IMR-90 (cell line): ENCODE measurements around the gene GPR139. TPM values are rescaled to one million over a fixed set of nuclear protein-coding genes. Genes with fewer than 3 reads are reported as not detected.

Experiments
- ATAC-seq: fragments of 200-7000 bp; cut with Tn5 transposase; 2 replicates; pipeline ENCODE4 v1.9.1; 2020; ENCODE audit warnings: low read depth, mild to moderate bottlenecking, moderate library complexity
- BruUV-seq: library from RNA; stranded (reverse); fragments of 400-500 nt; replicated peaks from 2 replicates; lab custom pipeline; 2021; lab: Mats Ljungman, UMichigan
- CTCF ChIA-PET: fragments of 300-600 bp; formaldehyde crosslinking; extraction: SDS; loops from one replicate; lab custom pipeline; 2021; ENCODE audit warnings: antibody characterized with exemption; lab: Yijun Ruan, JAX
- POLR2A ChIA-PET: fragments of 300-600 bp; sonication (Branson Sonifier 250); formaldehyde crosslinking; loops from one replicate; lab custom pipeline; 2022; ENCODE audit warnings: antibody characterized with exemption; ENCODE audit not compliant: unreplicated experiment; lab: Charles Lee
- DNase-seq: peaks from one replicate; pipeline ENCODE4 v3.0.0; 2013
- H2AFZ ChIP-seq: replicated peaks from 2 replicates; pipeline ENCODE3; 2013; ENCODE audit warnings: low read length, mild to moderate bottlenecking; ENCODE audit not compliant: poor library complexity
- H2AK5ac ChIP-seq: 2 replicates; pipeline ENCODE4 v1.6.1; 2013; ENCODE audit warnings: low read depth, low read length, inconsistent platforms
- H2AK9ac ChIP-seq: replicated peaks from 2 replicates; pipeline ENCODE3; 2013; ENCODE audit warnings: mild to moderate bottlenecking, low read depth, low read length, moderate library complexity; ENCODE audit not compliant: poor library complexity
- H2BK120ac ChIP-seq: 2 replicates; pipeline ENCODE4 v1.6.1; 2013; ENCODE audit warnings: low read depth, low read length, inconsistent platforms
- H2BK15ac ChIP-seq: 3 replicates; pipeline ENCODE4 v1.6.1; 2013; ENCODE audit warnings: low read depth, low read length, inconsistent platforms
- H2BK20ac ChIP-seq: 2 replicates; pipeline ENCODE4 v1.6.1; 2013; ENCODE audit warnings: low read depth, mild to moderate bottlenecking, inconsistent platforms, low read length, moderate library complexity
- H2BK5ac ChIP-seq: 2 replicates; pipeline ENCODE4 v1.6.1; 2013; ENCODE audit warnings: mild to moderate bottlenecking, low read depth, low read length, inconsistent platforms; ENCODE audit not compliant: poor library complexity, severe bottlenecking
- H3K14ac ChIP-seq: replicated peaks from 2 replicates; pipeline ENCODE4 v1.6.1; 2013; ENCODE audit warnings: low read depth, low read length, inconsistent platforms
- H3K18ac ChIP-seq: 2 replicates; pipeline ENCODE4 v1.6.1; 2013; ENCODE audit warnings: low read depth, low read length, control low read depth
- H3K23ac ChIP-seq: 2 replicates; pipeline ENCODE4 v1.6.1; 2013; ENCODE audit warnings: low read depth, low read length, inconsistent platforms
- H3K27ac ChIP-seq: 2 replicates; pipeline ENCODE4 v1.5.1; 2013; ENCODE audit warnings: mild to moderate bottlenecking, control low read depth, low read length; ENCODE audit not compliant: insufficient read depth
- H3K27me3 ChIP-seq: 2 replicates; pipeline ENCODE4 v1.6.1; 2013; ENCODE audit warnings: low read length; ENCODE audit not compliant: control insufficient read depth, insufficient read depth
- H3K36me3 ChIP-seq: 2 replicates; pipeline ENCODE4 v1.6.1; 2013; ENCODE audit warnings: low read length, mixed read lengths; ENCODE audit not compliant: control insufficient read depth, insufficient read depth
- H3K4ac ChIP-seq: 2 replicates; pipeline ENCODE4 v1.6.1; 2013; ENCODE audit warnings: low read depth, low read length, inconsistent platforms
- H3K4me1 ChIP-seq: 2 replicates; pipeline ENCODE4 v1.6.1; 2013; ENCODE audit warnings: low read length, mixed read lengths; ENCODE audit not compliant: control insufficient read depth, insufficient read depth
- H3K4me2 ChIP-seq: 2 replicates; pipeline ENCODE4 v1.6.1; 2013; ENCODE audit warnings: low read depth, mild to moderate bottlenecking, control low read depth, low read length, moderate library complexity
- H3K4me3 ChIP-seq: 2 replicates; pipeline ENCODE4 v1.5.1; 2013; ENCODE audit warnings: low read depth, mild to moderate bottlenecking, control low read depth, low read length, moderate library complexity; ENCODE audit not compliant: insufficient read depth
- H3K56ac ChIP-seq: 2 replicates; pipeline ENCODE4 v1.6.1; 2013; ENCODE audit warnings: low read length, inconsistent platforms; ENCODE audit not compliant: insufficient read depth; ENCODE audit errors: extremely low read depth
- H3K79me1 ChIP-seq, 2 experiments: 2 replicates each; pipeline ENCODE4 v1.6.1; 2013; ENCODE audit warnings: low read length in 2 of 2, inconsistent platforms in 1 of 2, low read depth in 1 of 2
- H3K9ac ChIP-seq: 2 replicates; pipeline ENCODE4 v1.6.1; 2013; ENCODE audit warnings: low read depth, low read length, control low read depth
- H3K9me1 ChIP-seq: 2 replicates; pipeline ENCODE4 v1.6.1; 2013; ENCODE audit warnings: low read length, inconsistent platforms; ENCODE audit not compliant: insufficient read depth
- H3K9me3 ChIP-seq: 2 replicates; pipeline ENCODE4 v1.6.1; 2013; ENCODE audit warnings: low read length; ENCODE audit not compliant: control insufficient read depth, insufficient read depth
- H4K20me1 ChIP-seq: 2 replicates; pipeline ENCODE4 v1.6.1; 2013; ENCODE audit warnings: low read length, inconsistent platforms; ENCODE audit not compliant: insufficient read depth
- H4K5ac ChIP-seq: 2 replicates; pipeline ENCODE4 v1.6.1; 2013; ENCODE audit warnings: mild to moderate bottlenecking, low read depth, low read length, control low read depth
- H4K8ac ChIP-seq, 2 experiments: 2 replicates each; pipeline ENCODE4 v1.6.1; 2013; ENCODE audit warnings: low read depth in 2 of 2, low read length in 2 of 2, control low read depth in 1 of 2, inconsistent platforms in 1 of 2
- H4K91ac ChIP-seq: 2 replicates; pipeline ENCODE4 v1.6.1; 2013; ENCODE audit warnings: low read depth, low read length, inconsistent platforms; ENCODE audit not compliant: insufficient read depth
- BHLHE40 ChIP-seq: fragments of 150-350 bp; IDR thresholded peaks from 2 replicates; pipeline ENCODE4 v1.6.1; 2016; ENCODE audit warnings: mild to moderate bottlenecking, low read depth, low read length
- CEBPB ChIP-seq: IDR thresholded peaks from 2 replicates; pipeline ENCODE4 v1.6.1; 2012; ENCODE audit warnings: low read depth, low read length, improper control_type of control experiment
- CHD1 ChIP-seq: IDR thresholded peaks from 2 replicates; pipeline ENCODE4 v1.6.1; 2012; ENCODE audit warnings: low read depth, low read length, improper control_type of control experiment
- FOS ChIP-seq: fragments of 150-350 bp; IDR thresholded peaks from 2 replicates; pipeline ENCODE4 v1.6.1; 2016; ENCODE audit warnings: low read depth, low read length
- MAFK ChIP-seq: IDR thresholded peaks from 2 replicates; pipeline ENCODE4 v1.6.1; 2012; ENCODE audit warnings: low read depth, low read length, improper control_type of control experiment
- MAZ ChIP-seq: IDR thresholded peaks from 2 replicates; pipeline ENCODE4 v1.6.1; 2012; ENCODE audit warnings: low read depth, mild to moderate bottlenecking, low read length, improper control_type of control experiment, moderate library complexity, borderline replicate concordance
- MXI1 ChIP-seq: IDR thresholded peaks from 2 replicates; pipeline ENCODE4 v1.6.1; 2012; ENCODE audit warnings: low read depth, mild to moderate bottlenecking, low read length, moderate library complexity, borderline replicate concordance
- NFE2L2 ChIP-seq: fragments of 150-350 bp; IDR thresholded peaks from 2 replicates; pipeline ENCODE4 v1.6.1; 2016; ENCODE audit warnings: low read depth, mild to moderate bottlenecking, low read length
- POLR2A ChIP-seq: IDR thresholded peaks from 2 replicates; pipeline ENCODE4 v1.6.1; 2012; ENCODE audit warnings: mild to moderate bottlenecking, low read depth, low read length
- RAD21 ChIP-seq: IDR thresholded peaks from 2 replicates; pipeline ENCODE4 v1.6.1; 2012; ENCODE audit warnings: low read length, improper control_type of control experiment
- RCOR1 ChIP-seq: IDR thresholded peaks from 2 replicates; pipeline ENCODE4 v1.6.1; 2012; ENCODE audit warnings: mild to moderate bottlenecking, low read length, improper control_type of control experiment; ENCODE audit not compliant: insufficient replicate concordance
- RFX5 ChIP-seq: IDR thresholded peaks from 2 replicates; pipeline ENCODE4 v1.8.0; 2012; ENCODE audit warnings: low read depth, mild to moderate bottlenecking, low read length, moderate library complexity
- SMC3 ChIP-seq: fragments of 150-350 bp; IDR thresholded peaks from 2 replicates; pipeline ENCODE4 v1.6.1; 2016; ENCODE audit warnings: low read depth, mild to moderate bottlenecking, antibody characterized with exemption, low read length, moderate library complexity
- WGBS, 2 experiments: methylation state at CpG; one replicate each; pipeline versions ENCODE4 v1.1.5 to v1.1.7; 2013; ENCODE audit warnings: missing lambda C conversion rate in 2 of 2; ENCODE audit not compliant: insufficient read length in 1 of 2; ENCODE audit errors: extremely low coverage in 2 of 2; 5-methylcytosine and 5-hydroxymethylcytosine counted together
- dilution Hi-C: fragments of 300-500 bp; cut with HindIII; formaldehyde crosslinking; loops from one replicate; pipeline ENCODE4 v1.14.3; 2018; ENCODE audit warnings: low sequenced_read_pairs; ENCODE audit not compliant: unreplicated experiment
- in situ Hi-C: fragments of 300-500 bp; cut with MboI; formaldehyde crosslinking; loops from 3 replicates; pipeline ENCODE4 v1.14.3; 2019; ENCODE audit warnings: low sequenced_read_pairs, inconsistent platforms, mixed read lengths
- intact Hi-C: fragments of 100-400 bp; cut with micrococcal nuclease; formaldehyde crosslinking; loops from 2 replicates; pipeline ENCODE4 v1.10.0; 2022
- polyA plus RNA-seq, 3 experiments: library from polyadenylated mRNA; depleted of rRNA; stranded (reverse); fragments of >200 nt; gene quantifications; 2 replicates each; pipeline ENCODE4 v1.2.3, GENCODE V29; 2012; ENCODE audit warnings: low replicate concordance in 1 of 3
- total RNA-seq: library from RNA; depleted of rRNA; stranded (reverse); fragments of >200 nt; gene quantifications from 2 replicates; pipeline ENCODE4 v1.2.3, GENCODE V29; 2012
- TF ChIP-seq, protein P1 (sequence below): fragments of 150-350 bp; IDR thresholded peaks from 2 replicates; pipeline ENCODE4 v1.6.1; 2017; ENCODE audit warnings: mild to moderate bottlenecking, antibody characterized with exemption, low read length, low read depth
- TF ChIP-seq, protein P2 (sequence below): fragments of 150-350 bp; IDR thresholded peaks from 2 replicates; pipeline ENCODE4 v1.6.1; 2016; ENCODE audit warnings: low read depth, mild to moderate bottlenecking, low read length, moderate library complexity, borderline replicate concordance
- TF ChIP-seq, protein P3 (sequence below): conservative IDR thresholded peaks from 2 replicates; pipeline ENCODE4 v1.5.1; 2012; ENCODE audit warnings: mild to moderate bottlenecking, low read depth, low read length, improper control_type of control experiment

Gene GPR139
- total and polyA plus RNA-seq, 2 of the 4 experiments (the other 2 are of a cell fraction): not detected

DNA sequence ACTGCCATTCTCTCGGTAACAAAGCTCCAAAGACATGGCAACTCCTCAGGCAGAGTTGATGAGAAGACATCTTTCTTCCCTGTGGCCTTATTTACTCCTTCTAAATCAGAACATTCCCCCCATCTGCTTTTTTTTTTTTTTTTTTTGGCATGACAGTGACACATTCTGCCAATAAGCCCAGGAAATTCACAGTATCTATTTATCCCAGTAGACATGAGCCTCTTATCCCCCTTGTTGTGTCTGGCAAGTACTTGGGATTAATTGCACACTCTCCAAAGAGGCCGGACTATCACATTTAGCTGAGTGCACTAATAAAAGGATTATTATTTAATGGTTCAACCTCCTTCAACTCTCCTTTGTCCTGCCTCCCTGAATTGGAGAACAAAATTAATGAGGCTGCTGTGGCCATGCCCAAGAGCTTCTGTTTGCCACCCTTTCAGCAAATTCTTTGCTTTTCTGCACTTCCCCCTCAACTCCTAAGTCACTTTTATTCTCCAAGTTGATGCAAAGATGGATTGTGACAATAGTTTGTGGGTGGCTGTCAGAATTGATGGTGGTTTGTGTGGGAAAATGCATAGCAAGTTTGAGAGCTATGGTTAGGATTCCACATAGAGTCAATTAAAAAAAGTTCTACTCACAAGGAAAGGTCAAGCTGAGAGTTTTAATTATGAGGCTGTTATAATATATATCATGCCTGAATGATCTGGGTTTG, 47.2 kb downstream of the GPR139 start:
- in situ Hi-C loops: no loop called here

More for the DNA sequence above, 47.2 kb downstream of the GPR139 start:
- Histone ChIP-seq H2AFZ (no peak overlapping the region), H3K27ac (no peak overlapping the region), H3K27me3 (no peaks in the 10 kb centered on the region), H2BK120ac (no peak overlapping the region), H3K14ac (no peak overlapping the region), H4K5ac (no peak overlapping the region), H3K56ac (no peak overlapping the region), H4K8ac (no peak overlapping the region), H4K91ac (no peak overlapping the region), H3K4me1 (no peaks in the 10 kb centered on the region), H2BK5ac (no peak overlapping the region), H3K79me1 (no peaks in the 10 kb centered on the region), H3K18ac (no peak overlapping the region), H3K4me3 (no peak overlapping the region), H4K20me1 (no peaks in the 10 kb centered on the region), H3K23ac (no peak overlapping the region), H3K4ac (no peak overlapping the region), H2AK9ac (no peak overlapping the region), H3K36me3 (no peaks in the 10 kb centered on the region), H3K4me2 (no peak overlapping the region), H2BK15ac (no peak overlapping the region), H2BK20ac (no peak overlapping the region), H2AK5ac (no peak overlapping the region), H3K9me1 (no peaks in the 10 kb centered on the region), H3K9ac (no peak overlapping the region), H3K9me3 (no peaks in the 10 kb centered on the region)
- intact Hi-C loops: no loop called here
- BruUV-seq: no TSS peak
- TF ChIP-seq CEBPB (no peak), CHD1 (no peak), SMC3 (no peak), RAD21 (no peak), MXI1 (no peak), NFE2L2 (no peak), MAZ (no peak), MAFK (no peak), RCOR1 (no peak), RFX5 (no peak), BHLHE40 (no peak), POLR2A (no peak), FOS (no peak)
- TF ChIP-seq, protein P1, sequence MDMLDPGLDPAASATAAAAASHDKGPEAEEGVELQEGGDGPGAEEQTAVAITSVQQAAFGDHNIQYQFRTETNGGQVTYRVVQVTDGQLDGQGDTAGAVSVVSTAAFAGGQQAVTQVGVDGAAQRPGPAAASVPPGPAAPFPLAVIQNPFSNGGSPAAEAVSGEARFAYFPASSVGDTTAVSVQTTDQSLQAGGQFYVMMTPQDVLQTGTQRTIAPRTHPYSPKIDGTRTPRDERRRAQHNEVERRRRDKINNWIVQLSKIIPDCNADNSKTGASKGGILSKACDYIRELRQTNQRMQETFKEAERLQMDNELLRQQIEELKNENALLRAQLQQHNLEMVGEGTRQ: no peak
- TF ChIP-seq, protein P2, sequence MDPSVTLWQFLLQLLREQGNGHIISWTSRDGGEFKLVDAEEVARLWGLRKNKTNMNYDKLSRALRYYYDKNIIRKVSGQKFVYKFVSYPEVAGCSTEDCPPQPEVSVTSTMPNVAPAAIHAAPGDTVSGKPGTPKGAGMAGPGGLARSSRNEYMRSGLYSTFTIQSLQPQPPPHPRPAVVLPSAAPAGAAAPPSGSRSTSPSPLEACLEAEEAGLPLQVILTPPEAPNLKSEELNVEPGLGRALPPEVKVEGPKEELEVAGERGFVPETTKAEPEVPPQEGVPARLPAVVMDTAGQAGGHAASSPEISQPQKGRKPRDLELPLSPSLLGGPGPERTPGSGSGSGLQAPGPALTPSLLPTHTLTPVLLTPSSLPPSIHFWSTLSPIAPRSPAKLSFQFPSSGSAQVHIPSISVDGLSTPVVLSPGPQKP: no peak
- TF ChIP-seq, protein P3, sequence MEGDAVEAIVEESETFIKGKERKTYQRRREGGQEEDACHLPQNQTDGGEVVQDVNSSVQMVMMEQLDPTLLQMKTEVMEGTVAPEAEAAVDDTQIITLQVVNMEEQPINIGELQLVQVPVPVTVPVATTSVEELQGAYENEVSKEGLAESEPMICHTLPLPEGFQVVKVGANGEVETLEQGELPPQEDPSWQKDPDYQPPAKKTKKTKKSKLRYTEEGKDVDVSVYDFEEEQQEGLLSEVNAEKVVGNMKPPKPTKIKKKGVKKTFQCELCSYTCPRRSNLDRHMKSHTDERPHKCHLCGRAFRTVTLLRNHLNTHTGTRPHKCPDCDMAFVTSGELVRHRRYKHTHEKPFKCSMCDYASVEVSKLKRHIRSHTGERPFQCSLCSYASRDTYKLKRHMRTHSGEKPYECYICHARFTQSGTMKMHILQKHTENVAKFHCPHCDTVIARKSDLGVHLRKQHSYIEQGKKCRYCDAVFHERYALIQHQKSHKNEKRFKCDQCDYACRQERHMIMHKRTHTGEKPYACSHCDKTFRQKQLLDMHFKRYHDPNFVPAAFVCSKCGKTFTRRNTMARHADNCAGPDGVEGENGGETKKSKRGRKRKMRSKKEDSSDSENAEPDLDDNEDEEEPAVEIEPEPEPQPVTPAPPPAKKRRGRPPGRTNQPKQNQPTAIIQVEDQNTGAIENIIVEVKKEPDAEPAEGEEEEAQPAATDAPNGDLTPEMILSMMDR: no peak
- ATAC-seq (no peak), DNase-seq (no peak)
- WGBS, 2 experiments: no CpG with 5 or more reads among the region's 2 CpGs
- ChIA-PET CTCF (interaction anchor here (0.7 kb wide), 1 partner anchor 9 kb away, joined by 6 read pairs; no protein-coding TSS in a partner anchor), POLR2A (no interaction called here)
- dilution Hi-C loops: no loop called here
